Colonic mucosa (tissue), 4 donors: ENCODE measurements around the gene RLN3. TPM values are rescaled to one million over a fixed set of nuclear protein-coding genes. Genes with fewer than 3 reads are reported as not detected.

ENCODE experiments used
- DNase-seq: peaks from one replicate; pipeline ENCODE4 v3.0.0-alpha.2; 2020
- H3K27ac ChIP-seq: fragments of 200-600 bp; one replicate; pipeline ENCODE4 v1.8.0; 2021
- H3K27me3 ChIP-seq: fragments of 200-600 bp; one replicate; pipeline ENCODE4 v1.8.0; 2021
- H3K36me3 ChIP-seq: fragments of 200-600 bp; one replicate; pipeline ENCODE4 v1.8.0; 2021
- H3K4me1 ChIP-seq: fragments of 200-600 bp; one replicate; pipeline ENCODE4 v1.8.0; 2021; ENCODE audit warnings: mild to moderate bottlenecking
- H3K4me3 ChIP-seq: fragments of 200-600 bp; one replicate; pipeline ENCODE4 v1.8.0; 2021
- H3K9ac ChIP-seq, 2 donors: one replicate each; pipeline ENCODE4 v1.7.0; 2013; ENCODE audit warnings: control low read depth in 2 of 2, low read depth in 2 of 2, low read length in 2 of 2
- H3K9me3 ChIP-seq: fragments of 200-600 bp; one replicate; pipeline ENCODE4 v1.8.0; 2021
- intact Hi-C: fragments of 100-400 bp; cut with DNase I; formaldehyde crosslinking; loops from one replicate; pipeline ENCODE4 v1.14.1; 2022
- total RNA-seq, 2 donors: library from RNA; stranded (reverse); fragmentation: NEBNext Ultra II Directional in 1 of 2; extraction: Animal tissue kit (Norgen Biotek cat#: 25700) in 1 of 2; gene quantifications; one replicate each; pipeline ENCODE4 v1.2.1, GENCODE V29; 2021
- TF ChIP-seq, protein P1 (sequence below): fragments of 200-600 bp; IDR thresholded peaks from one replicate; pipeline ENCODE4 v1.8.0; 2022; ENCODE audit warnings: antibody characterized with exemption, mild to moderate bottlenecking
- donor health status: healthy.
- donor health status: DM: no; HTN: no; CAD: no.
- donor health status: DM: no; HTN: no; CAD: no.

RLN3 gene
- total RNA-seq, 2 donors from 2014 or later: not detected

DNA sequence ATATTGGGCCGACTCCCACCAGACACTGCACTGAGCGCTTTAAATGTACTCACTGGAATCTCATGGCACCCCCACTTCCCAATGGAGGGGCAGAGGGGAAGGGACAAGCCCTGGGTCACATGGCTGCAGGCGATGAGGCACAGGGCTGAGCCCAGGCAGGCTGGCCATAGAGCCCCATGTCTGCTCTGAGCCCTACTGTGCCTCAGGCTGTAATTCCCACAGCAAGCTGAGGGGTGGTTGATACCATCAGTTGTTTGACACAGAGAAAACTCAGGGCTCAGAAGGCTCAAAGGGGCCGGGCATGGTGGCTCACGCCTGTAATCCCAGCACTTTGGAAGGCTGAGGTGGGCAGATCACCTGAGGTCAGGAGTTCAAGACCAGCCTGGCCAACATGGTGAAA is 46.9 kb upstream of the RLN3 start:
- H3K27me3 ChIP-seq: no peaks in the 10 kb centered on the region
- TF ChIP-seq, protein P1, sequence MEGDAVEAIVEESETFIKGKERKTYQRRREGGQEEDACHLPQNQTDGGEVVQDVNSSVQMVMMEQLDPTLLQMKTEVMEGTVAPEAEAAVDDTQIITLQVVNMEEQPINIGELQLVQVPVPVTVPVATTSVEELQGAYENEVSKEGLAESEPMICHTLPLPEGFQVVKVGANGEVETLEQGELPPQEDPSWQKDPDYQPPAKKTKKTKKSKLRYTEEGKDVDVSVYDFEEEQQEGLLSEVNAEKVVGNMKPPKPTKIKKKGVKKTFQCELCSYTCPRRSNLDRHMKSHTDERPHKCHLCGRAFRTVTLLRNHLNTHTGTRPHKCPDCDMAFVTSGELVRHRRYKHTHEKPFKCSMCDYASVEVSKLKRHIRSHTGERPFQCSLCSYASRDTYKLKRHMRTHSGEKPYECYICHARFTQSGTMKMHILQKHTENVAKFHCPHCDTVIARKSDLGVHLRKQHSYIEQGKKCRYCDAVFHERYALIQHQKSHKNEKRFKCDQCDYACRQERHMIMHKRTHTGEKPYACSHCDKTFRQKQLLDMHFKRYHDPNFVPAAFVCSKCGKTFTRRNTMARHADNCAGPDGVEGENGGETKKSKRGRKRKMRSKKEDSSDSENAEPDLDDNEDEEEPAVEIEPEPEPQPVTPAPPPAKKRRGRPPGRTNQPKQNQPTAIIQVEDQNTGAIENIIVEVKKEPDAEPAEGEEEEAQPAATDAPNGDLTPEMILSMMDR: no peak
- H3K4me1 ChIP-seq: peaks cover 7% of the 10 kb centered on the region
- H3K4me3 ChIP-seq: no peak overlapping the region
- intact Hi-C loops: no loop called here
- H3K9ac ChIP-seq: no peak overlapping the region
- no peaks in the 10 kb centered on the region for H3K36me3 ChIP-seq
- no peak for DNase-seq
- no peaks in the 10 kb centered on the region for H3K9me3 ChIP-seq
- H3K27ac ChIP-seq: no peak overlapping the region

DNA sequence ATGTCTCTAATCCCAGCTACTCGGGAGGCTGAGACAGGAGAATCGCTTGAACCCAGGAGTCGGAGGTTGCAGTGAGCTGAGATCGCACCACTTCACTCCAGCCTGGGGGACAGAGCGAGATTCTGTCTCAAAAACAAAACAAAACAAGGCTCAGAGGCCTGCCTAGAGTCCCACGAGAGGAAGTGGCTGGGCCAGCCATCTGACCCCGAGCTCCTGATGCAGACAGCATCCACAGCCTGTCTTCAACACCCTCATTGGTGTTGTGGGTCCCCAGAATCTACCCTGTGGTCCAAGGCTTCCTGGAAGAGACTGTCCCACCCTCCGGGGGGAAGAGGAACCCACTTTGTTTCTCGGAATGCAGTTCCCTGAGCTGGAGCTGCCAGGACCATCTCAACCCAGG is 46.5 kb upstream of the RLN3 start:
- no peak for DNase-seq
- peaks cover 7% of the 10 kb centered on the region for H3K4me1 ChIP-seq
- H3K9ac ChIP-seq: no peak overlapping the region
- H3K36me3 ChIP-seq: no peaks in the 10 kb centered on the region
- TF ChIP-seq, protein P1: no peak
- H3K4me3 ChIP-seq: no peak overlapping the region
- intact Hi-C loops: no loop called here
- H3K27me3 ChIP-seq: no peaks in the 10 kb centered on the region
- H3K9me3 ChIP-seq: no peaks in the 10 kb centered on the region
- no peak overlapping the region for H3K27ac ChIP-seq

DNA sequence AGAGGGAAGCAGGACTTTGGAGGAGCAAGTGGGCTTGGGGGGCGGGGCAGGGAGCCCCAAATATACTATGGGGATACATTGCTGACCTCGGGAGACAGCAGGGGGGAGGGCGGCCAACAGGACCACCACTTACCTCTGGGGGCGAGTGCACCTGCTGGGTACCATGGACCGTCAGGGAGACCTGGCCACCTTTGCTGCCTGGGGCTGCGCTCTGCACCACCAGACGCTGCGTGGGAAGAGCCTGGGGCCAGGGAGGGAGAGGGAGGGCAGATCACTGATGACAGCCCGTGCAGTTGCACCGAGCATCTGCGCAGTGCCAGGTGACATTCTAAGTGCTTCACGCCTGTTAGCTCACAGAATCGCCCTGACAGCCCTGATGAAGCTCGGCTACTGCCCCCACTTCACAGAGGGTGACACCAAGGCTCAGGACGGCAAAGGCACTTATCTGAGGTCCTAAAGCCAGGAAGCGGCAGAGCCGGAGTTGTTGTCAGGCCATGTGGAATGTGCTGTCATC is 45.9 kb upstream of the RLN3 start:
- no peak for DNase-seq
- TF ChIP-seq, protein P1: no peak
- peaks cover 7% of the 10 kb centered on the region for H3K4me1 ChIP-seq

DNA sequence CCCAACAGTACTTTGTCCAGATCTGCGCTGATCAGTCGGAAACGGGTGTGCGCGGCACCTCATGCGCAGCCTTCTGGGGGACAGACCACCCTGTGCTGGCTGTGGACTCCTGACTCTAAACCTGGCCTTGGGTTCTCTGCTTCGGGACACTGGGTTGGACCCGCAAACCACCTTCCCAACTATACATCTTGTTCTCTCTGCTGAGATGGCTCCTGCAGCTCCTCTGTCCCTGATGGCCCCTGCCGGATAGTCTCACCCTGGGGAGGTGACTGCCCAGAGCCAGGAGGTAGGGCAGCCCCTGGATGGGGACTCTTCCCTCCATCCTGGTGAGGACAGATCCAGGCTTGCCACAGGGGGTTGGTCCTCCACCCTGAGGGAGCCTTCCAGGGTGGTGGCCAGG is 45.2 kb upstream of the RLN3 start:
- Histone ChIP-seq H3K9ac (no peak overlapping the region), H3K27me3 (no peaks in the 10 kb centered on the region), H3K27ac (no peak overlapping the region), H3K4me3 (no peak overlapping the region), H3K4me1 (peaks cover 7% of the 10 kb centered on the region), H3K9me3 (no peaks in the 10 kb centered on the region), H3K36me3 (no peaks in the 10 kb centered on the region)
- TF ChIP-seq, protein P1: no peak
- DNase-seq: no peak
- intact Hi-C loops: no loop called here

More for the DNA sequence above, 45.9 kb upstream of the RLN3 start:
- intact Hi-C loops: no loop called here
- H3K9ac ChIP-seq: no peak overlapping the region
- no peaks in the 10 kb centered on the region for H3K27me3 ChIP-seq
- H3K4me3 ChIP-seq: no peak overlapping the region
- no peaks in the 10 kb centered on the region for H3K9me3 ChIP-seq
- H3K36me3 ChIP-seq: no peaks in the 10 kb centered on the region
- no peak overlapping the region for H3K27ac ChIP-seq

DNA sequence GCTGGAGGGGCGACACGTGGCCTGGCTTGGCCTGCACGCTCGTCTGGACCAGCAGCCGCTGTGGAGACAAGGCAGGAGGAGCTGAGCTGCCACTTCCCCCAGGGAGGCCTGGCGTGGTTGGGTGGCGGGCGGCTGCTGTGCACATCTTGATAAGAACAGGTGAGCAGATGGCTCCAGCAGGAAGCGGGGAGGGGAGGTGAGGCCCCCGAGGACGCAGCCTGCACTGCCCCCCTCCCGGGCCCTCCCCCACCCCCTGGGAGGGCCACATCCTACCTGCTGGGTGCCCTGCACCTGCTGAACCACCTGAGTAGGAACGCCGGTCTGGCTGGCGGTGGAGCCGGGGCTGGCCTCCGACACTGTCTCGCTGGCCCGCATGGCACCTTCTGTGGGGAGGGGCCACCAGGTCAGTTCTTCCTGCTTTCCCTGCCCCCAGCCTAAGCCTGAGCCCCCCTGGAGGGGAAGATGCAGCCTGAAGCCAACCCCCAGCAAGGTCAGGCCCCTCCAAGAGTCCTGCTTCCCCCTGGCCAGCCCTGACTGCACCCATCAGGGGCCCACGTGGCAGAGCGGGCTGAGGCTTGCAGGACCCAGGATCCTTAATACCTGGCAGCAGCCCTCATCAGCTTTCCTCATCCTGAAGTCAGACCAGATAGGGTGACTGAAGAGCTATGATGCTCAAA is 44.6 kb upstream of the RLN3 start:
- no peaks in the 10 kb centered on the region for H3K36me3 ChIP-seq
- no peaks in the 10 kb centered on the region for H3K27me3 ChIP-seq
- no peak overlapping the region for H3K4me3 ChIP-seq
- H3K4me1 ChIP-seq: peaks cover 7% of the 10 kb centered on the region
- no peak overlapping the region for H3K27ac ChIP-seq
- no peak overlapping the region for H3K9ac ChIP-seq
- DNase-seq: no peak
- TF ChIP-seq, protein P1: no peak
- intact Hi-C loops: no loop called here
- H3K9me3 ChIP-seq: no peaks in the 10 kb centered on the region
